Neural cell (in vitro differentiated cells): ENCODE data around the gene ALDH1L1.

ENCODE experiments used
- EP300 ChIP-seq: fragments of 450-650 bp; conservative IDR thresholded peaks from 2 replicates; pipeline ENCODE4 v1.6.1; 2014; ENCODE audit warnings: antibody characterized with exemption, mild to moderate bottlenecking, moderate library complexity; ENCODE audit not compliant: poor library complexity, severe bottlenecking
- SMC3 ChIP-seq: fragments of 450-650 bp; conservative IDR thresholded peaks from 2 replicates; pipeline ENCODE4 v1.6.1; 2014; ENCODE audit warnings: antibody characterized with exemption, mild to moderate bottlenecking, moderate library complexity; ENCODE audit not compliant: poor library complexity
- TF ChIP-seq, protein P1 (sequence below): fragments of 450-650 bp; IDR thresholded peaks from 2 replicates; pipeline ENCODE4 v1.5.1; 2014; ENCODE audit warnings: antibody characterized with exemption, mild to moderate bottlenecking, moderate library complexity; ENCODE audit not compliant: poor library complexity, severe bottlenecking

DNA sequence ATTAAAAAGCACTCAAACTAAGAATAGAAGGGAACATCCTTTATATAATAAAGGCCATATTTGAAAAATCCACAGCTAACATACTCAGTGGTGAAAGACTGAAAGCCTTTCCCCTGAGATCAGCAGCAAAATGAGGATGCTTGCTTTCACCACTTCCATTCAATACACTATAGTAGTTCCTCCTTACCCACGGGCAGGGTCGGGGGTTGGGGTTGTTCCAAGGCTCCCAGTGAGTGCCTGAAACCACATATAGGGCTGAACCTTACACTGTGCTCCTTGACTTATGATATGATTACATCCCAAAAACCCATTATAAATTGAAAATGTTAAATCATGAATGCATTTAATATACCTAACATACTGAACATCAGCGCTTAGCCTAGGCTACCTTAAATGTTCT lies 37.7 kb downstream of the ALDH1L1 start:
- TF ChIP-seq SMC3 (no peak), EP300 (no peak)
- TF ChIP-seq, protein P1, sequence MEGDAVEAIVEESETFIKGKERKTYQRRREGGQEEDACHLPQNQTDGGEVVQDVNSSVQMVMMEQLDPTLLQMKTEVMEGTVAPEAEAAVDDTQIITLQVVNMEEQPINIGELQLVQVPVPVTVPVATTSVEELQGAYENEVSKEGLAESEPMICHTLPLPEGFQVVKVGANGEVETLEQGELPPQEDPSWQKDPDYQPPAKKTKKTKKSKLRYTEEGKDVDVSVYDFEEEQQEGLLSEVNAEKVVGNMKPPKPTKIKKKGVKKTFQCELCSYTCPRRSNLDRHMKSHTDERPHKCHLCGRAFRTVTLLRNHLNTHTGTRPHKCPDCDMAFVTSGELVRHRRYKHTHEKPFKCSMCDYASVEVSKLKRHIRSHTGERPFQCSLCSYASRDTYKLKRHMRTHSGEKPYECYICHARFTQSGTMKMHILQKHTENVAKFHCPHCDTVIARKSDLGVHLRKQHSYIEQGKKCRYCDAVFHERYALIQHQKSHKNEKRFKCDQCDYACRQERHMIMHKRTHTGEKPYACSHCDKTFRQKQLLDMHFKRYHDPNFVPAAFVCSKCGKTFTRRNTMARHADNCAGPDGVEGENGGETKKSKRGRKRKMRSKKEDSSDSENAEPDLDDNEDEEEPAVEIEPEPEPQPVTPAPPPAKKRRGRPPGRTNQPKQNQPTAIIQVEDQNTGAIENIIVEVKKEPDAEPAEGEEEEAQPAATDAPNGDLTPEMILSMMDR, result no peak
